ENCODE data around the gene TRAF2.

The TRAF2 gene

DNA sequence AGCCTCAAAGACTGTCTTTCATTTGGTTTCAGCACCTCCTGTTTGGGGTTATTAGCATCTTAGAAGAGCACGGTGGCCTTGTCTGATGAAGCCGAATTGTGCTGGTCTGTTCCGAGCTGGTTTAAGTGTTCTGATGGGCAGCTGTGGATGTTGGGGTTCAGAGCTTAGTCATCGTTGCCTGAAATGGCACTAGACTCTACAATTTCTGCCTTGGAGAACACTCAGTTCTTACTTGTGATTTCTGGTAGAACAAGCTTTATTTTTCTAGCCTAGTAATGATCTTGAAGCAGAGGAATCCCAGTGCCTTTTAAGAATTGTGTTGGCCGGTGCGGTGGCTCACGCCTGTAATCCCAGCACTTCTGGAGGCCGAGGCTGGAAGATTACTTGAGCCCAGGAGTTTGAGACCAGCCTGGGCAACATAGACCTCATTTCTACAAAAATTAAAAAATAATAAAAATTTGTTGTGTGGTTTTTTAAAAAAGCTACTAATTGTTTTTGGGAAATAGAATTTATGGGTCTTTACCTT, 50.4 kb downstream of the TRAF2 start:
- WGBS (ENCODE audit: insufficient coverage), result 100% methylated on average over 4 of the region's 8 CpGs
- Histone ChIP-seq H3K27me3 (replicated peaks in 2 of 5; ENCODE audit: control insufficient read depth in 4 of 5, insufficient read depth in 5 of 5, low read length in 4 of 5) (no peaks in the 10 kb centered on the region), H3K4me3 (ENCODE audit: control insufficient read depth in 1 of 7, extremely low read depth in 1 of 7, insufficient read depth in 4 of 7, low read depth in 2 of 7, low read length in 6 of 7) (no peak overlapping the region), H3K9me3 (ENCODE audit: control extremely low read depth in 1 of 5, control insufficient read depth in 4 of 5, insufficient read depth in 2 of 5, low read depth in 1 of 5, low read length in 4 of 5) (peaks cover 0 to 3% (median 0%) of the 10 kb centered on the region in 5 experiments), H3K27ac (ENCODE audit: insufficient read depth in 1 of 2, low read depth in 1 of 2, low read length in 2 of 2, poor library complexity in 1 of 2, severe bottlenecking in 2 of 2) (no peak overlapping the region), H3K4me1 (ENCODE audit: control extremely low read depth in 1 of 4, control insufficient read depth in 4 of 4, insufficient read depth in 4 of 4, low read length in 3 of 4) (peaks cover 0 to 4% (median 0%) of the 10 kb centered on the region in 4 experiments), H3K36me3 (ENCODE audit: control insufficient read depth in 4 of 4, insufficient read depth in 4 of 4, low read length in 3 of 4) (peaks cover 4 to 45% (median 26%) of the 10 kb centered on the region in 4 experiments)
- ChIA-PET POLR2A (no interaction called here), CTCF (no interaction called here)
- no peak for DNase-seq

DNA sequence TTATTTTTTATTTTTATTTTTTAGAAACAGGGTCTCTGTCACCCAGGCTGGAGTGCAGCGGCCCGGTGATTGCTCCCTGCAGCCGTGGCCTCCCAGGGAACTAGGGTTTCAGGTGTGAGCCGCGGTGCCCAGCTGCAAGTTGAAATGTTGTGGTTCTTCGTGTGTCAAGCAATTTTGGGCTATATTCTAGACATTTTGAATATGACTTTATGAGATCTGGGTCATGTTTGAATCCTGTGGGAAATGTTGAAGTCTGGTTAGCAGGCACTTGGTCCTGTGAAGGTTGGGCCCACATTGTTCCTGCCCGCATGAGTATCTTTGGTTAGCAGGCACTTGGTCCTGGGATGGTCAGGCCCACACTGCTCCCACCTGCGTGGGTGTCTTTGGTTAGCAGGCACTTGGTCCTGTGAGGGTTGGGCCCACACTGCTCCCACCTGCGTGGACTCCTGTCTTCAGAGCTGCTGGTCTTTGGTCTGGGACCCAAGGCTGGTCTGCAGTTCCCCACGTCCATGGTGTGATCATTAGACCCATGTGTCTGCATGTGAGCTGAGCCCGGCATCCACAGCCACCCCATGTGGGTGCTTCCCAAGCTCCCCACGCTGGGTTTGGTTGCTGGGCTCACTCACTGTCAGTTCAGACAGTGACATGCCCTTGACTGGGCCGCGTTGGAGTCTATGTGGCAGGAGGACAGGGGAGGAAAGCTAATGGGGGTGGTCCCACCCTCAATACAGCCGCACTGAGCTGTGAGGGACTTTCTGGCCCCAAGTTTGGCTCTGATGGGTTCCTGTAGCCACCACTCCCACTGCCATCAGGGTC, 51.1 kb downstream of the TRAF2 start:
- no peak for DNase-seq
- H3K4me1 ChIP-seq (ENCODE audit: control extremely low read depth in 1 of 4, control insufficient read depth in 4 of 4, insufficient read depth in 4 of 4, low read length in 3 of 4), result peaks cover 0 to 4% (median 0%) of the 10 kb centered on the region in 4 experiments
- 91% methylated on average over 13 of the region's 15 CpGs for WGBS (ENCODE audit: insufficient coverage)
- CTCF ChIA-PET, result interaction anchor here (1.0 to 1.2 kb wide), 2 partner anchors 9 to 11 kb away, joined by 3 read pairs; no protein-coding TSS in a partner anchor
- no peak overlapping the region for H3K4me3 ChIP-seq (ENCODE audit: control insufficient read depth in 1 of 7, extremely low read depth in 1 of 7, insufficient read depth in 4 of 7, low read depth in 2 of 7, low read length in 6 of 7)
- POLR2A ChIA-PET, result interaction anchor here (0.6 kb wide), 1 partner anchor 16 kb away, joined by 3 read pairs; no protein-coding TSS in a partner anchor
- H3K27me3 ChIP-seq (replicated peaks in 2 of 5; ENCODE audit: control insufficient read depth in 4 of 5, insufficient read depth in 5 of 5, low read length in 4 of 5), result no peaks in the 10 kb centered on the region
- H3K9me3 ChIP-seq (ENCODE audit: control extremely low read depth in 1 of 5, control insufficient read depth in 4 of 5, insufficient read depth in 2 of 5, low read depth in 1 of 5, low read length in 4 of 5), result peaks cover 0 to 3% (median 0%) of the 10 kb centered on the region in 5 experiments
- peaks cover 4 to 52% (median 29%) of the 10 kb centered on the region in 4 experiments for H3K36me3 ChIP-seq (ENCODE audit: control insufficient read depth in 4 of 4, insufficient read depth in 4 of 4, low read length in 3 of 4)
- no peak overlapping the region for H3K27ac ChIP-seq (ENCODE audit: insufficient read depth in 1 of 2, low read depth in 1 of 2, low read length in 2 of 2, poor library complexity in 1 of 2, severe bottlenecking in 2 of 2)

DNA sequence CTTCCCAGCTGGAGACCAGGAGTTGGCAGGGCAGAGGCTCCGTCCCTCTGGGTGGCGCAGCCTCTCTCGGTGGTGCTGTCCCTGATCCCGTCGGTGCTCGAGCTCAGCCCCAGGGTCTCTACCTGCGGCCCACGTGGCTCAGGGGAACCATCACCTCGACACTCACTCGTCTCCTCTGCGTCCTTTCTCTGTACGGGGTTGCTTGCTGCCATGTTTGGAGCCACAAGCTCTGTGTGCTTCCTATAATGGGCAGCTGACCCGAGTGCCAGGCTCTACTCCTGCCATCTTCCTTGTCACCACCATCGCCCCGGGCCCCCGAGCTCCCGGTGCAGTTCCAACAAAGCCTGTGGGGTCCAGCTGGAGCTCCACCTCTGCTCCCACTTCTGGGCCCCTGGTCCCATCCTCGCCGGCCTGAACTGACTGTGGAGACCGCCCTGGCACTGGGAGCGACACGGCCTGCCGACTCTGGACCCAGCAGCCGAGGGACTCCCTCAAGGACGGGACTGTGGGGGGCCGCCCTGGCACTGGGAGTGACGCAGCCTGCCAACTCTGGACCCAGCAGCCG, 53.2 kb downstream of the TRAF2 start:
- H3K27me3 ChIP-seq (replicated peaks in 2 of 5; ENCODE audit: control insufficient read depth in 4 of 5, insufficient read depth in 5 of 5, low read length in 4 of 5), result no peaks in the 10 kb centered on the region
- no peak overlapping the region for H3K4me3 ChIP-seq (ENCODE audit: control insufficient read depth in 1 of 7, extremely low read depth in 1 of 7, insufficient read depth in 4 of 7, low read depth in 2 of 7, low read length in 6 of 7)
- peaks cover 0 to 3% (median 0%) of the 10 kb centered on the region in 5 experiments for H3K9me3 ChIP-seq (ENCODE audit: control extremely low read depth in 1 of 5, control insufficient read depth in 4 of 5, insufficient read depth in 2 of 5, low read depth in 1 of 5, low read length in 4 of 5)
- H3K27ac ChIP-seq (ENCODE audit: insufficient read depth in 1 of 2, low read depth in 1 of 2, low read length in 2 of 2, poor library complexity in 1 of 2, severe bottlenecking in 2 of 2), result no peak overlapping the region
- ChIA-PET POLR2A (no interaction called here), CTCF (interaction anchor here (1.4 kb wide), 1 partner anchor 11 kb away, joined by 3 read pairs; no protein-coding TSS in a partner anchor)
- H3K36me3 ChIP-seq (ENCODE audit: control insufficient read depth in 4 of 4, insufficient read depth in 4 of 4, low read length in 3 of 4), result peaks cover 4 to 52% (median 31%) of the 10 kb centered on the region in 4 experiments
- no peak for DNase-seq
- WGBS (ENCODE audit: insufficient coverage), result 96% methylated on average over 27 of the region's 28 CpGs
- peaks cover 0 to 18% (median 10%) of the 10 kb centered on the region in 4 experiments for H3K4me1 ChIP-seq (ENCODE audit: control extremely low read depth in 1 of 4, control insufficient read depth in 4 of 4, insufficient read depth in 4 of 4, low read length in 3 of 4)

DNA sequence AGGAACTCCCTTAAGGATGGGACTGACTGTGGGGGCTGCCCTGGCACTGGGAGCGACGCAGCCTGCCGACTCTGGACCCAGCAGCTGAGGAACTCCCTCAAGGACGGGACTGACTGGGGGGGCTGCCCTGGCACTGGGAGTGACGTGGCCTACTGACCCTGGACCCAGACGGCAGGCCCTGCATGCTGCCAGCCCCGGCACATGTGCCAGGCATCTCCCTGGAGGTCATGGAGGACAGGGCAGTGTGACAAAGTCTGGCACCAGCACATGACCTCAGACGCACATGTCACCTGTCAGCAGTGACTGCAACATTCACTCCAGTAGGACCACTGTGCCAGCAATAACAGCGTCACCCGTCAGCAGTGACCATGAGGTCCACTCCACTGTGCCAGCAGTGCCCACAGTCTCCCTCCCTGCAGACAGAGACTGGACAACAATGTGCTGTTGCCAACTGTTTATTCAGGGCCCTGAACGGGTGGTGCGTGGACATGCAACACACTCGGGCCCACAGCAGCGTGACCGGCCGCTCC, 53.7 kb downstream of the TRAF2 start:
- Histone ChIP-seq H3K36me3 (ENCODE audit: control insufficient read depth in 4 of 4, insufficient read depth in 4 of 4, low read length in 3 of 4) (peaks cover 4 to 52% (median 31%) of the 10 kb centered on the region in 4 experiments), H3K27ac (ENCODE audit: insufficient read depth in 1 of 2, low read depth in 1 of 2, low read length in 2 of 2, poor library complexity in 1 of 2, severe bottlenecking in 2 of 2) (no peak overlapping the region), H3K4me1 (ENCODE audit: control extremely low read depth in 1 of 4, control insufficient read depth in 4 of 4, insufficient read depth in 4 of 4, low read length in 3 of 4) (peaks cover 0 to 21% (median 14%) of the 10 kb centered on the region in 4 experiments), H3K27me3 (replicated peaks in 2 of 5; ENCODE audit: control insufficient read depth in 4 of 5, insufficient read depth in 5 of 5, low read length in 4 of 5) (no peaks in the 10 kb centered on the region), H3K4me3 (ENCODE audit: control insufficient read depth in 1 of 7, extremely low read depth in 1 of 7, insufficient read depth in 4 of 7, low read depth in 2 of 7, low read length in 6 of 7) (no peak overlapping the region), H3K9me3 (ENCODE audit: control extremely low read depth in 1 of 5, control insufficient read depth in 4 of 5, insufficient read depth in 2 of 5, low read depth in 1 of 5, low read length in 4 of 5) (peaks cover 0 to 3% (median 0%) of the 10 kb centered on the region in 5 experiments)
- DNase-seq, result no peak
- POLR2A ChIA-PET, result no interaction called here
- CTCF ChIA-PET, result interaction anchor here (1.4 kb wide), 1 partner anchor 12 kb away, joined by 3 read pairs; no protein-coding TSS in a partner anchor
- WGBS (ENCODE audit: insufficient coverage), result 93% methylated on average over 16 of the region's 16 CpGs

DNA sequence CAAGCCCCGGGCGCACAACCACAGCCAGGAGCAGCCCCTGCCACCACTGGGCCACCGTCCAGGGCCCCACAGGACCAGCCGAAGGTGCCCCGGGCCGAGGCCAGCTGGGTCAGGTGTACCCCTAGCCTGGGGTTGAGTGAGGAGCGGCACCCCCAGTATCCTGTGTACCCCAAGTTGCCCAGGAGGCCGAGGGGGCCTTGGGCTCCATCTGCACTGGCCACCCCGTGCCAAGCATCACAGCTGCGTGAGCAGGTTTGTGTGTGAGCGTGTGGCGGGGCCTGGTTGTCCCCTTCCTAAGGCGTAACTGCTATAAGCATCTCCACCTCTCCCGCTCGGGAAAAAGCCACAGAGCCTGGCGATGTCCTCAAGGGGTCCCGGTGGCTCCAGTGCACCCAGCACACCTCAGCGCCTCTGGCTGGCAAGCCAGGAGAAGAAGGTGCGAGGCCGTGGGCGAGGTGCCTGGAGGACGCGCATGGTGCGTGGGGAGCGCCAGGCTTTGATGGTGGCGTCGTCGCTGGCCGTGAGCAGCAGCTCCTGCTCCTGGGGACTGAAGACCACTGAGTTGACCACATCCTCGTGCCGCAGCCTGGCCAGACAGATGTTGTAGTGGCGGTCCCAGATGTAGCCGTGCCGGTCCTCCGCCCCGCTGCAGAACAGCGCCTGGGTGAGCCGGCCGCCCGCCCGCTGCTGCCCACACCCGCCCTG, 54.4 kb downstream of the TRAF2 start:
- Histone ChIP-seq H3K27ac (ENCODE audit: insufficient read depth in 1 of 2, low read depth in 1 of 2, low read length in 2 of 2, poor library complexity in 1 of 2, severe bottlenecking in 2 of 2) (no peak overlapping the region), H3K4me1 (ENCODE audit: control extremely low read depth in 1 of 4, control insufficient read depth in 4 of 4, insufficient read depth in 4 of 4, low read length in 3 of 4) (peaks cover 0 to 23% (median 15%) of the 10 kb centered on the region in 4 experiments), H3K36me3 (ENCODE audit: control insufficient read depth in 4 of 4, insufficient read depth in 4 of 4, low read length in 3 of 4) (peaks cover 4 to 52% (median 31%) of the 10 kb centered on the region in 4 experiments), H3K9me3 (ENCODE audit: control extremely low read depth in 1 of 5, control insufficient read depth in 4 of 5, insufficient read depth in 2 of 5, low read depth in 1 of 5, low read length in 4 of 5) (peaks cover 0 to 3% (median 0%) of the 10 kb centered on the region in 5 experiments), H3K4me3 (ENCODE audit: control insufficient read depth in 1 of 7, extremely low read depth in 1 of 7, insufficient read depth in 4 of 7, low read depth in 2 of 7, low read length in 6 of 7) (no peak overlapping the region), H3K27me3 (replicated peaks in 2 of 5; ENCODE audit: control insufficient read depth in 4 of 5, insufficient read depth in 5 of 5, low read length in 4 of 5) (no peaks in the 10 kb centered on the region)
- no peak for DNase-seq
- WGBS (ENCODE audit: insufficient coverage), result 97% methylated on average over 42 of the region's 42 CpGs
- ChIA-PET POLR2A (no interaction called here), CTCF (no interaction called here)

DNA sequence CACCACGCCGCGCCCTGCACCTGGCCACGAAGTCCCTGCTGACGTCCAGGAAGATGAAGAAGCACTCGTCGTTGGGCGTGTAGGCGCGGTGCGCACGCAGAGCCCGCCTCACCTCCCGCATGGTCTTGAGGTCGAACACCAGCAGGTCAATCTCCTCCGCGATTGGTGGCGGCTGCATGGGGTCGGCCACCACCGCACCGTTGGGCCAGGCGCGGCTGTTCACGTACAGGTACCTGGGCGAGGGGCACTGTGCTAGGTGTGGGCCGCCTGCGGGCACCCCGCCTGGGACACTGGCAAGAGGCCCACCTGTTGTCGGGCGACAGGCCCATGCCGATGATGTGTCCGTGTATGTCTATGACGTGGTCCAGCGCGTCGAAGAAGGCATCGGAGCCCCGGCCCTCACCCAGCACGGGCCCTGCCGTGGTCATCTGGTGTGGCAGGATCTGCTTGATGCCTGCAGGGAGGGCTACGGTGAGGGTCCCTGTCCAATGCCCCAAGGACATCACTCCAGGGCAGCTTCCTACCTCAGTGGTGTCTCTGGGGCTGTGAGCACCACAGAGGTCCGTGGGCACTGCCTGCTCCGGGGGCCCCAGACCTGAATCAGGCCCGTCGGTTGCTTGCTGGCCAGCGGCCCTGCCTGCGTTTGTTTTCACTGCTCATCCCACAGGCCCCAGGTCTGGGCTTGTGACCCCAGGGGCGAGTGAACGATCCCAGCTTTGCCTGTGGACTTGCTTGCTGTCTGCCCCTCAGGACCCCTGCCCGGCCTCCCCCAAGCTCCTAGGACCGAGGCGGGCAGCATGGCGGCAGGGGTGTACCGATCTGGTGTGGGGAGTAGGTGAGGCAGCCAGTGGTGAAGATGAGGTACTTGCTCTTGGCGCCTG, 55.2 kb downstream of the TRAF2 start:
- POLR2A ChIA-PET, result no interaction called here
- WGBS (ENCODE audit: insufficient coverage), result 98% methylated on average over 48 of the region's 55 CpGs
- Histone ChIP-seq H3K36me3 (ENCODE audit: control insufficient read depth in 4 of 4, insufficient read depth in 4 of 4, low read length in 3 of 4) (peaks cover 4 to 52% (median 31%) of the 10 kb centered on the region in 4 experiments), H3K9me3 (ENCODE audit: control extremely low read depth in 1 of 5, control insufficient read depth in 4 of 5, insufficient read depth in 2 of 5, low read depth in 1 of 5, low read length in 4 of 5) (peaks cover 0 to 3% (median 0%) of the 10 kb centered on the region in 5 experiments), H3K27ac (ENCODE audit: insufficient read depth in 1 of 2, low read depth in 1 of 2, low read length in 2 of 2, poor library complexity in 1 of 2, severe bottlenecking in 2 of 2) (no peak overlapping the region), H3K27me3 (replicated peaks in 2 of 5; ENCODE audit: control insufficient read depth in 4 of 5, insufficient read depth in 5 of 5, low read length in 4 of 5) (no peaks in the 10 kb centered on the region), H3K4me3 (ENCODE audit: control insufficient read depth in 1 of 7, extremely low read depth in 1 of 7, insufficient read depth in 4 of 7, low read depth in 2 of 7, low read length in 6 of 7) (no peak overlapping the region), H3K4me1 (ENCODE audit: control extremely low read depth in 1 of 4, control insufficient read depth in 4 of 4, insufficient read depth in 4 of 4, low read length in 3 of 4) (peaks cover 0 to 23% (median 15%) of the 10 kb centered on the region in 4 experiments)
- CTCF ChIA-PET, result no interaction called here
- no peak for DNase-seq
